ENCODE measurements around the gene GCC1.
A peak's percentile ranks its signal among the peaks of the same experiment; 100 is the strongest.
"Not testable (repeated sequence)": the region's sequence is repeated elsewhere in the genome, so short reads cannot be mapped to it uniquely, and the experiment has no call there.

Gene GCC1

DNA sequence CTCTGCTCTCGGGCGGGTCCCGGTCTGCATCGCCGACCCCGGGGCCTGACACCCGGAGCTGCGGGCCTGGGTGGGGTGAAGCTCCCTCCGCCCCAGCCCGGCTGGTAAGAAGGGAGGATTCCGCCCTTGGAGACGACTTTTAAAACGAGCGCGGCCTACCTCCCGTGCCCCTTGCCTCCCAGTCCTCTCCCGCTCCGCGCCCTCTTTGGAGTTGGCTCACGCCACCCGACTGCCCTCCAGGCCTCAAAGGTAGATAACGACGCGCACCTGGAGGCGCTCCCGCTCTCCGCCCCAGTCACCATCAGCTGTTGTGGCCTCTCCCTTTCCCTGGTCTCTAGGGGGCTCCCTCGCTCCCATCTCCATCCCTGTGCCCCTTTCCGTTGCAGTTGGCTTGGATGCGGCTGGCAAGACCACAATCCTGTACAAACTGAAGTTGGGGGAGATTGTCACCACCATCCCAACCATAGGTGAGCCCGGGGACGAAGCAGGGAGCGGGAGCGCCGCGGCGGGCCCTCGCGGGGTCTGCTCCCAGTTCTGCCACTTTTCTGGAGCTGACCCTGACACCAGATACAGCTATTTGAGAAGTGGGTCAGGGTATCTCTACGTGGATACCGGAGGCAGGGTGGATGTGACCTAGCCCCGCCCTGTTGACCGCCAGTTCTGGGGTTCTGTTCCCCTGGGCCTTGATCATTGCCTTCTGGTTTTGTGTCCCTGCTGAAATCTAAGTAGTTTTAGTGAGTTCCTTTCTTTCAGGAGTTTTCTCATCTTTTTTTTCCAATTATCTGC, 3.5 kb upstream of the GCC1 start:
- peak; percentile 78 for DNase-seq

DNA sequence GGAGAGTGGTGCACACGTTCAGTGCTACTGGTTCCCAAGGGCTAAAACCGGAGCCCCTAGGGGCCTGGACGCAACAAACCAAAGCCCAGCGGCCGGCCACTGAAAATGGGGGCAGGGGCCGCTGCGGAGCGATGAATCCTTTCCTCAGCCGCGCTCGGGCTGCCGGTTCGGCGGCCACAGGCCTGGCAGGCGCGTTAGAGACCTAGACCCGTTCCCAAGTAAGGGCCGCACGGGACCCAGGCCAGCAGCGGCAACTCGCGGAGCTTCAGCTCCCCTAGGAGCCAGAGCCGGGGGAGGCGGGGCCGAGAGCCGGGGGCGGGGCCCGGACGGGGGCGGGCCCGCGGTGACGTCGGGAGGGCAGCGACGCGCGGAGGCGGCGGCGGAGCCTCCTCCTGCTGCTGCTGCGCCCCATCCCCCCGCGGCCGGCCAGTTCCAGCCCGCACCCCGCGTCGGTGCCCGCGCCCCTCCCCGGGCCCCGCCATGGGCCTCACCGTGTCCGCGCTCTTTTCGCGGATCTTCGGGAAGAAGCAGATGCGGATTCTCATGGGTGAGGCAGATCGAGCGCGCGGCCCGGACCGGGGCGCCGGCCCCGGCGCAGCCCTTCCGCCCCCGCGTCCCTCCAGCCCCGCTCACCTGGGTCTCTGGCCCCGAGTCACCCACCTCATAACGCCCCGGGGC, 2.8 kb upstream of the GCC1 start, which contains the start of gene ARF5:
Gene ARF5, plus strand, starts transcription at position 393 of the 678 bp plus-strand sequence. Its CDS starts 88 bp downstream, at position 481.
- DNase-seq, result peak; percentile 87

DNA sequence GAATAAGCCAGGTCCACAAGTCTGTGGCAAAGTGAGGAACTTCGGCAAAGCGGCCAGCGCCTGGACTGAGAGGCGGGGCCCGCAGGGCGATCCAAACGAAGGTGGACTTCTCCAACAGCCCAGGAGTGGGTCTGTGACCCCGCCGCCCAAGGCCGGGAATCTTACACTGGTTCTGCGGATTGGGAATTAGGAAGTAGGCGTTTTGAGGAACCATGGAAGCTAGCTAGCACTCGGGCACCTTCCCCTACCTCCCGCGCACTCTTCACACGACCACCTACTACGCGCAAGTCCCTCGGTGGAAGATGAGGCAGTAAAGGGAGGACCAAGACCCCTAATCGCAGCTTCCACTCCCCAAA, 2.2 kb upstream of the GCC1 start:
- DNase-seq, result no peak

DNA sequence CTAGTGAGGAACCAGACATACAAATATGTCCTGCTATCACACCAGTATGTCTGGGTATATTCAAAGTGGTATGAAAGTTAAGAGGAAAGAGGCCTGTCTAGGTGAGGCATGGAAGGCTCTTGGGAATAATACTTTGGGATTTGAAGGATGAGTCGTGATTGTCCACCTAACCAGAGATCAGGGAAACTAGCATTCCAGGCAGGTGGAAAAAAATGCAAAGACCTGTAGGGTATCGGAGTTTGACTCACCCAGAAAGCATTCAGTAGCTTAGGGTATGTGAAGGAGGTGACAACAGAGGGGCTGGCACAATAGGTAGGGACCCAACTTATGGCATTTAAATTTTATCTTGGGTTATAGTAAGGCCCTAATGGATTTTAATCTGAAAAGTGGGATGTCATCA, 950 bp upstream of the GCC1 start:
- DNase-seq, result no peak

DNA sequence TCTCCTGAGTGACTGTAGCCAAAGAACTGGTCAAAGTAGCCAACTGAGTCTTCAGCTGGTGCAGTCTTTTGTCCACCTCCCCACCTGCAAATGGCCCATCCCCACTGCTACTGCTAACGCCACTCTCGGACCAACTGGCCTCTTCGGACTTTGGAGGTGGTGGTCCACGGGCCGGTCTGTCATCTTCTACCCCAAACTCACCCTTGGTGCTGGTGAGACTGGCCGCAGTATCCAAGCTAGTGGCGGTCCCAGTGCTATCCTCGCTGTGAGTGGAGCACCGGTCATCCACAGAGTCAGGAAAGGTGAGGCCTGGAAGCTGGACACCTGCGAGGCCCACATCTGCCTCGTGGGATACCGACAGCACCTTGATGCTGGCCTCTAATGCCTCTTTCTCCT, 750 bp downstream of the GCC1 start:
- no peak for DNase-seq

DNA sequence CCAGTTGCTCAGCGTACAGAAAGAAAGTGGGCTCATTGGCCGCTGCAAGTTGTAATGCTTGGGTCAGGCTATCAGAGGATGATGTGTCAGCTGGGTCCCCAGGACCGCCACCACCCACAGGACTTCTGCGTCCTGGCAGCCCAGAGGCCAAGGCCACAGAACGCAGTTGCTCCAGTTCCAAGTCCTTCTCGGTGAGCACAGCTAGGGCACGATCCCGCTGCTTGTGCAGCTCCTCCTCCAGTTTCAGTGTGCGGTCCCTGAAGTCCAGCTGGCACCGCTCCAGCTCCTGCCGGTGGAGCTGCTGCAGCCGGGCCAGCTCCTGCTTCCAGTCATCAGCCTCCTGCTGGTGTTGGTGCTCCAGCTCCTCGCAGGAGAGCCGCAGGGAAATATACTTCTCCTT, 3.0 kb downstream of the GCC1 start:
- no peak for DNase-seq

DNA sequence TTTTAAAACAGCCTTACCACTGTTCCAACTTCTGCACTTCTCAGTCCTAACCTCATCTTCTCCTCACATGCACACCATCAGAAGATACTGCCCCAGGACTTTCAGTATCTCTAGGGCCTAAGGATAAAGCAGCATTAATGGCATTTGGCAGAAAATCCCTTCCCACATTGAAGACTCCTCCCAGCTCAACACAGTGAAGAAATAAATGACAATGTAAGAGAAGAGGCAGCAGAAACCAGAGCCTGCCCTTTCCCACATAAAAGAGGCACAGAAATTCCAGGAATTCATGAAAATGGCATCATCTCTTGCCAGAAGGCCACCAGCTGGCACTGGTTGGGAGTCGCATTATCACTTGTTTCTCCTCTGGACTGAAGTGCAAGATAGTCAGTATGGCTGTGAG, 3.7 kb downstream of the GCC1 start:
- DNase-seq, result no peak

DNA sequence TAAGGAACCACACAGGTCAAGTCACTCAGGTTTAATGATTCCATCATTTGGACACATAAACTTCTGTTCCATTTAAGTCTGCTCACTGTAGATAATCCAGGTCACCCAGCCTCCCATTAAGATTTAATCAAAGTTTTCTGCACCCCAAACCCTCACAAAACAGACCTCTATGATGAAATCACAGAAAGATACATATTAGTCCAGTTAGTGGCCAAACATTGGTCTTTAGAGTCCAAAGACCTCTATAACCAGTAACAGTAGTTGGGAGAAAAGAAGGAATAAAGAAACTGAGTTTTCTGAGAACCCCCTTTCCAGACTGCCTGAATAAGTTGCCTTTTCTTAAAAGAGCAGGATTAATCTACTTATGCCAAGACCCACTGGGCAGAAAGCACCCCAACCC, 4.8 kb downstream of the GCC1 start:
- DNase-seq, result no peak

DNA sequence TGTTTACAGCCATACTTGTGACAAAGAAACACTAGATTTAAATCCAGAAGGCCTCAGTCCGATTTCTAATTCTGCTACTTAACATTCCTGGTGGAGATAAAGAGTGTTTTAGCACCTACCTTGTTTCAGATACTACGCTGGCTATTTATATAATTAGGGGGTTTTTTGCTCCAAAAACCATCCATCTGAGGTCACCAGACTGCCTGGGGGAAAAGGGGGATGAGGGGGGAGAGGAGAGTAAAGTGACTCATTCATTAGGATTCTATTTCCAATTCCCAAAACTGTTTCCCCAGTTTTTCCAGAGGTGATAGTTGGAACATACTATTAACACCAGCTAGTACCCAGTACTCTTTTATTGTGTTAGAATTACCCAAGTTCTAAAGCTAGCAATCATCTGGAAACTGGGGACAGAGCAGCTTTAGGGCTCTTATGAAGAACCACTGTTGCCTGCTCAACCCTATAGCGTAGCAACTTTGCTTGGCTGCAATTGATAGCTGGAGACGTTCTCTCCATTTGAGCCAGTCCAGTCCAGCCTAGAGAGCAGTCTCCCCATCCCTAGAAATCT, 6.6 kb downstream of the GCC1 start:
- no peak for DNase-seq

DNA sequence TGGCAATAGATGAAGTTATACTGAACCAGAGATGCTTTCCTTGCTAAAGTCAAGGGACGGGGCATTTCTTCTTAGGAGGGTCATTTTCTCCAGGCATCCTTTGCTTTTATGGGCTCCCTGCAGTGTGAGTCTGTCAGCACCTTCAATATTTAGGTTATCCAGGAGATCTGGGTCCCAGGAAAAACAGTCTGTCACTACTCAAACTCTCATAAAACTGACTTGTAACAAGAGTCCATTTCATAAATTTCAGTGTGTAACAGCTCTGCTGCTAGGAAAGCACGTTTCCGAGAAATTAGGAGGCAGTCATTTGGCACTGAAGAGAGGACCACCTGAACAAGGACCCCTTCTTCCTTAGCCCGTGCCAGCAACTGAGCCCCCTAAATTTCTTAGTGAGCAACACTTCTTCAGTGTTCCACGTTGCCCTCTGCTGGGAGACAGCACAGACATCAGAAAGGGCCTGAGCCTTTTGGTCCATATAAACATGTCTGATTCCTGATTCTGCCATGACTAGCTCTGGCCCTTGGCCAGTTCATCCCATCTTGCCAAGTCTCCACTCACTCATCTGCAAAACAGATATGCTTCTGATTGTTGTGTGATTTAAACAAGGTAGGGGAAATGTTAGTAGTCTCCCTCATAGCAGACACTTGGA, 7.2 kb downstream of the GCC1 start:
- no peak for DNase-seq

DNA sequence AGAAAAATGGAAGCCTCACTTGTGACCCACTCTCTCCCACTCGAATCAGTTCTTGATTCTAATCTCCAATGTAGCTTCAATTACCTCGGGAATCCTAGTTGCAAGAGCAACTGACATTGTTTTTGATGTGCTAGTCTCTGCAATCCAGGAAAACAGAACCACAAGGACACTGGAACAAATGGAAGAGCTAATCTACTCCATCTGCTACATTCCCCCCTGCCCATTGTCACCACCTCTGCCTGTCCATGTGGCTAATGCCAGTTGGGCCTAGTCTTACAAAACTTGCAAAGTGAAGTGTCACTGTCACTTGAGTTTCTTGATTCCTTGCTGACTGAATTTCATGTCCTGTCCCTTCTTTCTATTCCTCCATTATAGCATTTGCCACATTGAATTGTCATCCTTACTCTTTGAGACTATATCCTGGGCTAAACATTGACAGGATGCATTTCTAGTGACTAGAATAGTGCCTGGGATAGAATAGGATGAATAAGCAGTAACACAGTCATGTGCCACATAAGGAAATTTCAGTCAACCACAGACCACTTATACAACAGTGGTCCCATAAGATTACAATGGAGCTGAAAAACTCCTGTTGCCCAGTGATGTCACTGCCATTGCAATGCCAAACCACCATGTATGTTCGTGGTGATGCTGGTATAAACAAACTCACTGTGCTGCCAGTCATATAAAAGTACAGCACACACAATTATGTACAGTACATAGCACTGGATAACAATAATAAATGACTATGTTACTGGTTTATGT, 13.5 kb downstream of the GCC1 start:
- no peak for DNase-seq

DNA sequence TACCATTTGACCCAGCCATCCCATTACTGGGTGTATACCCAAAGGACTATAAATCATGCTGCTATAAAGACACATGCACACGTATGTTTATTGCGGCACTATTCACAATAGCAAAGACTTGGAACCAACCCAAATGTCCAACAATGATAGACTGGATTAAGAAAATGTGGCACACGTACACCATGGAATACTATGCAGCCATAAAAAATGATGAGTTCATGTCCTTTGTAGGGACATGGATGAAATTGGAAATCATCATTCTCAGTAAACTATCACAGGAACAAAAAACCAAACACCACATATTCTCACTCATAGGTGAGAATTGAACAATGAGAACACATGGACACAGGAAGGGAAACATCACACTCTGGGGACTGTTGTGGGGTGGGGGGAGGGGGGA, 17.4 kb downstream of the GCC1 start:
- not testable (repeated sequence) for DNase-seq

DNA sequence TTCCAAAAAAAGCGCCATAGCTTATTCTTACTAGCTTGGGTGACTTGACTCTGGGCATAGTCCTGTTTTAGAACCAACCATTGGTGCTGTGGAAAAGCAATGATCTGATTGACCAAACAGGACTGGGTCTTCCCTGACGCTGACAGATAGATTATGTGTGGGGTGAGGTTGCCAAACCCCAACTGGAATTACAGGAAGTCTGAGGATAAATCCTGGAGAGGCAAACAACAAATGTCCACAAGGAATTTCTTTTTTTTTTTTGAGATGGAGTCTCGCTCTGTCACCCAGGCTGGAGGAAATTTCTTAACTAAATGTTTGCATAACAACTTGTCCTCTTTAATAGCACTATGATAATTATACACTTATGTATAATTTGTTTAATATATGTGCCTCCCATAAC, 19.2 kb downstream of the GCC1 start:
- DNase-seq, result no peak

DNA sequence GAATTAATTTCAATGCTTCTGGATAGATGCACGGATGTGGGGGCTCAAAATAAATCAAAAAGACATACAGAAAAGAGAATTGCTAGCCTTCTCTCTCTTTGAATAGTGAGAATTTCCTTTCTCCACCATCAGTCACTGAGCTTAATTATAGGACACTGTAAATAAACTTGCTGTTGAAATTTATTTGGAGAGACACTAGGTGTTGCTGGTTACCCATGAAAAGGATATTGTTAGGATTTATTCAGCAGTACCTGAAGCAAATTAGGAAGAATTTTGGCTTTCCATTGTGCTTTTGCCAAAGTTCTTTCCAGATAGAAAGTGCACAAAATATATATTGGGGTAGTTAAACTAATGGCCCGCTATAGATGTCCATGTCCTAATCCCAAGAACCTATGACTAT, 27.6 kb downstream of the GCC1 start:
- DNase-seq, result no peak

DNA sequence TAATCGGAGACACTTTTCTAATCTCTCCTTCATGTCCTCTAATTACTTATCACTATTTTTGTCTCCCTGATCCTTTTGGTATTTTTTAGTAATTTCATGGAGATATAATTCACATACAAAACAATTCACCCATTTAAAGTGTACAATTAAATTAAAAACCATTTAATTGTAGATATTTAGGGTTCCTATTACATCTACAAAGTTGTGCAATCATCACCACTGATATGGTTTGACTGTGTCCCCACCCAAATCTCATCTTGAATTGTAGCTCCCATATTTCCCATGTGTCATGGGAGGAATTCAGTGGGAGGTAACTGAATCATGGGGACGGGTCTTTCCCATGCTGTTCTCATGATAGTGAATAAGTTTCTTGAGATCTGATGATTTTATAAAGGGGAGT, 29.0 kb downstream of the GCC1 start:
- DNase-seq, result no peak

DNA sequence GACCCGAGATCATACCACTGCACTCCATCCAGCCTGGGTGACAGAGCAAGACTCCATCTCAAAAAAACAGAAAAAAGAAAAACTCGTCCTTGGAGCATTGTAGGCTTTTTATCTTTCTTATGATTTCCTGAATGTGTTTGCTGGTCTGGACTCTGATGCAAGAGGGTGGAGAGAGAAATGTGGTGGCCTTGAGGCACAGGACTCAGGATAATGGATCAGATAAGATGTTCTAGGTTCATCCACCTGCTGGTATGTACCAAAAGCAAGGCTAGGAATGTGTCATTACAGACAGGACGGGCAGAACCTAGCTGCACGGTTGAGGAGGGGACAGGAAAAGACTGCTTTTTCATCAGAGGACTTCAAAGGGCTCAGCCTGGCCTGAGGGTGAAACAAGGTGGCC, 33.5 kb downstream of the GCC1 start:
- no peak for DNase-seq

DNA sequence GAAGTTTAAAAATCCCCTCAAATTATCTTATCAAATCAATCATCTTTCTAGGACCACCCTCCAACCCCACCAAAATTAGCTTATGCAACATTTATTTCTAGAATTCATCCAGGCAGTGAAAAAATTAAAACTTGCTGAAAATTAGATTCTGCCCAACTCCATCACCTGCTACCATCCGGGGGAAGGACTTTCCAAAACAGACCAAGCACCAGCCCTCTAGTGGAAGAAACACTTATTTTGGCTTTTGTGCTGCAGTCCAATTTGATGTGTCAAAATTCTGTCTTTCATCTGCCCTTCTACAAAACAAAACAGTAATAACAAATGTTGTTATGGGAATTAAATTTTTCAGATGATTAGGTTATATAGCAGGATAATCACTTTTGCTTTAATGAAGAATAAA, 35.1 kb downstream of the GCC1 start:
- no peak for DNase-seq

DNA sequence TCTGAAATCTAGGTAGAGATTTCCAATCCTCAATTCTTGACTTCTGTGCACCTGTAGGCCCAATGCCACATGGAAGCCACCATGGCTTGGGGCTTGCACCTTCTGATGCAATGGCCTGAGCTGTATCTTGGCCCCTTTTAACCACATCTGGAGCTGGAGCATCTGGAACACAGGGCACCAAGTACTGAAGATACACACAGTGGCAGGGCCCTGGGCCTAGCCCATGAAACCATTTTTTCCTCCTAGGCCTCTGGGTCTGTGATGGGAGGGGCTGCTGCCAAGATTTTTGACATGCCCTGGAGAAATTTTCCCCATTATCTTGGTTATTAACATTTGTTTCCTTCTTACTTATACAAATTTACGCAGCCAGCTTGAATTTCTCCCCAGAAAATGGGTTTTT, 39.1 kb downstream of the GCC1 start:
- no peak for DNase-seq

DNA sequence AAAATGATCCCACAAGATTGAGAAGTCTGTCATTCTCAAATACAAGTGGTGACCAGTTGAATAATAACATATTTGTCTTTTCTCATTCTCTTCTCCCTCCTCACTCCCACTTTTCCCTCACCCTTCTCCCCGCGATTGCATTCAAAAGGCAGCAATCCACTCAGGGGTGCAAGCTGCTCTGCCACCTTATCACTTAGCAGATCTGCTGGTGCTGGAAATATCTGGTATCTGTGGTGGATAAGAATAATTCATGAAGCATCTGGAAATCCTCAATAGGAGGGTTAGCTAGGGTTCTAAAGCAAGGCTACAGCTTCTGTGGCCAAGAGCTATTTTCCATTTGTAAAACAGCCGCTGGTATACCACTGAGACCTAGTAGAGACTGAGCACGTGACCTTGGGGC, 43.8 kb downstream of the GCC1 start:
- no peak for DNase-seq

DNA sequence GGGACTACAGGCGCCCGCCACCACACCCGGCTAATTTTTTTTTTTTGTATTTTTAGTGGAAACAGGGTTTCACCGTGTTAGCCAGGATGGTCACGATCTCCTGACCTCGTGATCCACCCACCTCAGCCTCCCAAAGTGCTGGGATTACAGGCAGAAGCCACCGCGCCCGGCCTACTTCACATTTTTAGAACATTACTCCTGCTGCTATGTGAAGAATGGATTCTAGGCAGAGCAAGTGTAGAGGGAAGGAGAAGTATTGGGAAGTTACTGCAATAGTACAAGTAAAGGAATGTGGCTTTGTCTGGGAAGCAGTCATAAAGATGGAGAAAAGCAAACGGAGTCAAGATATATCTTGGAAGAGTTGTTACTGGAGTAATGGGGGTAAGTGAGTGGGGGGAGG, 44.9 kb downstream of the GCC1 start:
- DNase-seq, result not testable (repeated sequence)

DNA sequence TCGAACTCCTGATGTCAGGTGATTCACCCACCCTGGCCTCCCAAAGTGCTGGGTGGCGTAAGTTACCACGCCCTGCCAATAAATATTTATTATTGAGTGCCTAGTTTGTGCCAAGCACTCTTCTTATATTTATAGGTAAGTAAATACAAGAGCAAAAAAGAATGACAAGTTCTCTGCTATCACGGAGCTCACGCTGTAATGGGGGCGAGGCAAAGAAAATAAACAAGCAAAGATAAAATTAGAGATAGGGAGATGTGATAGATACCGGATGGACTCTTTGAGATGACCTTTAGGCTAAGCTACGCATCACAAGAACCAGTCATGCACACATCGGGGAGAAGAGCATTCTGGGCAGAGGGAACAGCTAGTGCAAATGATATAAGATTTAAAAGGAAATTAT, 46.3 kb downstream of the GCC1 start:
- DNase-seq, result no peak

DNA sequence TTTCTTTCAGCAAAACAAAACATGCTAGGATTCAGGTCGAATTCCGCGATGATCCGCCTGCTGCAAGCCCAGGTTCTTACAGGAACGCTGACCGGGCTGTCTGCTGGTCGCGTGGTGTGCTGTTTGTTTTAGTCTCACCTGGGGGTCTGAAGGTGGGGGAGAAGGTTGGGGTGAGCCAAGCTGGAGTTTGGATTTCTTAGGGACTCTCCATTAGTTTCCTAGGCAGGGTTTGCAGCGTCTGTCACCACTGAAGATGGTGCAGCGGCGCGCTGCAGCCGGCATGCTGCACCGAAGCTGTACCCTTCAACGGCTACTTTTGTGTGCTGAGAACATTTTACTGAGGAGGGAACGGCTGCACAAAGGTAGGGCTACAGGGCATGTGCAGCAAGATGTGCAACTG, 48.7 kb downstream of the GCC1 start:
- no peak for DNase-seq

DNA sequence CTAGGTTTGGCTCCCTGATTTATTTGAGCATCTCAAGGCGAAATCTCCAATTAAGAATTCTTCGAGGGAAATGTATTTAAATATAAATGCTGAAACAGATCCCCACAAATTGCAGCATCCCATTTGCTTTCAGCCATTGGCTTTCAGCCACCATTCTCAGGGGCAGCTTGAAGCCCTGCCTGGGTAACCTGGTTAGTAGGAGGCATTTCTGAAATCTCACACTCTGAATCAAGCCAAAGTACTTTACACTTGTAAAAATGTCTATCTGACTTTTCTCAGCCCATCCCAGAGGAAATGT, 49.1 kb downstream of the GCC1 start:
- no peak for DNase-seq

Measured in 8988T (cell line).